B cell (primary cell): ENCODE measurements around the gene PITHD1. TPM values are rescaled to one million over a fixed set of nuclear protein-coding genes. Genes with fewer than 3 reads are reported as not detected.

ENCODE experiments used
- ATAC-seq: fragments of 200-7000 bp; cut with Tn5 transposase; one replicate; pipeline ENCODE4 v1.10.0; 2021; ENCODE audit warnings: low read depth, mild to moderate bottlenecking, moderate number of reproducible peaks, moderate library complexity
- CTCF ChIA-PET: fragments of 350-600 bp; sonication (Branson Sonifier 250); formaldehyde crosslinking; loops from one replicate; lab custom pipeline; 2021; ENCODE audit warnings: antibody characterized with exemption, inconsistent platforms; lab: Charles Lee
- POLR2A ChIA-PET: fragments of 350-600 bp; sonication (Branson Sonifier 250); formaldehyde crosslinking; loops from one replicate; lab custom pipeline; 2021; ENCODE audit warnings: antibody characterized with exemption; lab: Charles Lee
- DNase-seq: peaks from one replicate; pipeline ENCODE4 v3.0.0; 2013
- H2AFZ ChIP-seq: 2 replicates; pipeline ENCODE4 v1.6.1; 2012; ENCODE audit warnings: mild to moderate bottlenecking, low read depth, low read length; ENCODE audit not compliant: insufficient read depth, poor library complexity, severe bottlenecking
- H3K27ac ChIP-seq, 2 donors: 1 replicate in 1 of 2; 2 replicates in 1 of 2; pipeline ENCODE4 v1.5.1; 2012 to 2013; ENCODE audit warnings: low read length in 2 of 2, mild to moderate bottlenecking in 2 of 2, moderate library complexity in 1 of 2
- H3K27me3 ChIP-seq, 4 experiments: fragments of 200-600 bp in 1 of 4; sonication (generic) in 1 of 4; replicated peaks in 1 of 4; 1 replicate in 2 of 4; 2 replicates in 2 of 4; pipeline versions ENCODE4 v1.6.1 to v1.7.0; 2013 to 2016; ENCODE audit warnings: low read length in 3 of 4, mild to moderate bottlenecking in 2 of 4, mixed read lengths in 1 of 4, moderate library complexity in 1 of 4; ENCODE audit not compliant: insufficient read depth in 4 of 4, control insufficient read depth in 3 of 4; ENCODE audit errors: control extremely low read depth in 1 of 4
- H3K36me3 ChIP-seq, 2 experiments: replicated peaks in 1 of 2; 1 replicate in 1 of 2; 2 replicates in 1 of 2; pipeline versions ENCODE4 v1.6.1 to v1.7.1; 2013; ENCODE audit warnings: low read length in 1 of 2; ENCODE audit not compliant: insufficient read depth in 2 of 2, control insufficient read depth in 1 of 2; ENCODE audit errors: control extremely low read depth in 1 of 2, extremely low read depth in 1 of 2
- H3K4me1 ChIP-seq, 2 donors: fragments of 200-600 bp in 1 of 2; sonication (generic) in 1 of 2; 1 replicate in 1 of 2; 2 replicates in 1 of 2; pipeline versions ENCODE4 v1.5.1 to v1.6.1; 2013 to 2017; ENCODE audit warnings: low read length in 2 of 2; ENCODE audit not compliant: control insufficient read depth in 2 of 2, insufficient read depth in 2 of 2
- H3K4me2 ChIP-seq: replicated peaks from 2 replicates; pipeline ENCODE3; 2012; ENCODE audit warnings: mild to moderate bottlenecking, low read depth, low read length; ENCODE audit not compliant: poor library complexity, severe bottlenecking
- H3K4me3 ChIP-seq, 5 experiments: fragments of 200-600 bp in 1 of 5; sonication (generic) in 1 of 5; 1 replicate in 3 of 5; 2 replicates in 2 of 5; pipeline versions ENCODE4 v1.5.1 to v1.7.0; 2011 to 2016; ENCODE audit warnings: low read length in 4 of 5, mild to moderate bottlenecking in 4 of 5, low read depth in 2 of 5, control low read depth in 1 of 5, moderate library complexity in 1 of 5; ENCODE audit not compliant: insufficient read depth in 1 of 5; ENCODE audit errors: control extremely low read depth in 1 of 5, extremely low read depth in 1 of 5
- H3K79me2 ChIP-seq: fragments of 200-600 bp; sonication (generic); one replicate; pipeline ENCODE4 v1.6.0; 2016; ENCODE audit warnings: low read length; ENCODE audit not compliant: control insufficient read depth, insufficient read depth
- H3K9ac ChIP-seq: fragments of 200-600 bp; sonication (generic); 2 replicates; pipeline ENCODE4 v1.6.1; 2017; ENCODE audit warnings: mild to moderate bottlenecking, low read length, moderate library complexity
- H3K9me3 ChIP-seq, 3 donors: one replicate each; pipeline versions ENCODE4 v1.6.1 to v1.7.1; 2013; ENCODE audit warnings: low read length in 2 of 3; ENCODE audit not compliant: control insufficient read depth in 2 of 3, insufficient read depth in 1 of 3; ENCODE audit errors: control extremely low read depth in 1 of 3
- H4K20me1 ChIP-seq: 2 replicates; pipeline ENCODE4 v1.6.0; 2012; ENCODE audit warnings: mild to moderate bottlenecking, low read length; ENCODE audit not compliant: insufficient read depth, control insufficient read depth, poor library complexity, severe bottlenecking
- H3K27ac Mint-ChIP-seq: one replicate; pipeline ENCODE4 v1.8.0; 2021; ENCODE audit warnings: mixed read lengths
- H3K27me3 Mint-ChIP-seq: one replicate; pipeline ENCODE4 v1.8.0; 2021; ENCODE audit warnings: mixed read lengths
- H3K4me1 Mint-ChIP-seq: one replicate; pipeline ENCODE4 v1.8.0; 2021; ENCODE audit warnings: mixed read lengths
- H3K4me3 Mint-ChIP-seq: one replicate; pipeline ENCODE4 v1.8.0; 2021; ENCODE audit warnings: mixed read lengths
- H3K9me3 Mint-ChIP-seq: one replicate; pipeline ENCODE4 v1.8.0; 2022; ENCODE audit warnings: mixed read lengths; ENCODE audit not compliant: insufficient read depth
- CTCF ChIP-seq: fragments of 200-600 bp; IDR thresholded peaks from one replicate; pipeline ENCODE4 v1.8.0; 2022; ENCODE audit warnings: antibody characterized with exemption, mild to moderate bottlenecking
- EZH2 ChIP-seq: IDR thresholded peaks from 2 replicates; pipeline ENCODE4 v1.6.1; 2012; ENCODE audit warnings: borderline replicate concordance, low read depth, mild to moderate bottlenecking, moderate library complexity, low read length; ENCODE audit not compliant: insufficient read depth, poor library complexity, severe bottlenecking
- WGBS: methylation state at CpG from one replicate; pipeline ENCODE4 v1.1.5; 2013; ENCODE audit warnings: missing lambda C conversion rate; ENCODE audit not compliant: insufficient coverage; 5-methylcytosine and 5-hydroxymethylcytosine counted together
- intact Hi-C: fragments of 100-400 bp; cut with micrococcal nuclease; formaldehyde crosslinking; loops from one replicate; pipeline ENCODE4 v1.10.0; 2022
- polyA plus RNA-seq: library from polyadenylated mRNA; depleted of rRNA; stranded (reverse); fragments of >200 nt; gene quantifications from 2 replicates; pipeline ENCODE4 v1.2.3, GENCODE V29; 2012
- total RNA-seq, 2 donors: library from RNA; stranded (reverse); fragments of 120-200 nt in 1 of 2; gene quantifications; 1 replicate in 1 of 2; 2 replicates in 1 of 2; pipeline versions ENCODE4 v1.2.3 to v1.2.4, GENCODE V29; 2013 to 2022

PITHD1 gene
- total and polyA plus RNA-seq, 2 donors (not counting 1 experiment from before 2014, with no cell fraction given), result 32.4 to 62.2 TPM

GRCh38 chr1:23743287-23744152 lies 34.7 kb upstream of the PITHD1 start, which contains the start of gene ELOA:
TSS of gene ELOA (plus strand) at chr1:23743471. CDS start at chr1:23743504, 33 bp downstream.
- ATAC-seq (peak; percentile 91), DNase-seq (peak; percentile 84)
- Mint-ChIP-seq H3K27me3 (no peaks in the 10 kb centered on the region), H3K4me1 (peaks cover 51% of the 10 kb centered on the region), H3K4me3 (peak within 1 kb of the TSS; percentile 93), H3K27ac (peak within 1 kb of the TSS; percentile 94), H3K9me3 (no peaks in the 10 kb centered on the region)
- POLR2A ChIA-PET, result interaction anchor here (0.6 to 1.8 kb wide), 10 partner anchors 15 to 124 kb away, joined by 3 to 20 read pairs (median 4); partner anchors contain the start of gene RPL11
- Histone ChIP-seq H3K27me3 (no peaks in the 10 kb centered on the region), H4K20me1 (peaks cover 44% of the 10 kb centered on the region), H3K4me3 (peak within 1 kb of the TSS; percentile 72 to 92 (median 86)), H3K79me2 (peaks cover 51% of the 10 kb centered on the region), H3K4me2 (peak within 1 kb of the TSS; percentile 91), H3K9ac (peak within 1 kb of the TSS; percentile 80), H3K36me3 (peaks cover 1 to 13% of the 10 kb centered on the region in 2 experiments), H3K4me1 (peaks cover 22 to 36% of the 10 kb centered on the region in 2 donors), H2AFZ (peak within 1 kb of the TSS; percentile 95), H3K9me3 (no peaks in the 10 kb centered on the region), H3K27ac (peak within 1 kb of the TSS; percentile 68 to 88)
- WGBS, result under 1% methylated on average over 115 of the region's 119 CpGs
- TF ChIP-seq EZH2 (no peak), CTCF (no peak)
- CTCF ChIA-PET, result interaction anchor here (0.9 to 7.8 kb wide), 13 partner anchors 8 to 204 kb away, joined by 3 to 112 read pairs (median 3); partner anchors contain the start of genes PITHD1 and RPL11
- intact Hi-C loops, result loop anchor here (1.0 to 2.0 kb wide), 4 partner anchors 15 to 212 kb away; partner anchors contain the start of genes E2F2, GALE and RPL11
